WTC11 (cell line): Measurements from ENCODE around the gene CNOT10. TPM values are rescaled to one million over a fixed set of nuclear protein-coding genes. Genes with fewer than 3 reads are reported as not detected.

ENCODE experiments used
- ARID4B ChIP-seq: sonication (generic); formaldehyde crosslinking; IDR thresholded peaks from 2 replicates; pipeline ENCODE4 v1.8.0; 2023; ENCODE audit warnings: missing genetic modification reagents, mild to moderate bottlenecking, borderline replicate concordance
- ATF6 ChIP-seq: sonication (generic); formaldehyde crosslinking; IDR thresholded peaks from 2 replicates; pipeline ENCODE4 v1.8.1; 2023; ENCODE audit warnings: mild to moderate bottlenecking, missing genetic modification reagents
- CREM ChIP-seq: sonication (generic); formaldehyde crosslinking; IDR thresholded peaks from 2 replicates; pipeline ENCODE4 v1.8.1; 2022; ENCODE audit warnings: mild to moderate bottlenecking, missing genetic modification reagents, moderate library complexity
- CTCF ChIP-seq: fragments of 200-600 bp; IDR thresholded peaks from 2 replicates; pipeline ENCODE4 v1.8.0; 2022; ENCODE audit warnings: antibody characterized with exemption
- E2F4 ChIP-seq: sonication (generic); formaldehyde crosslinking; IDR thresholded peaks from 2 replicates; pipeline ENCODE4 v1.8.1; 2022; ENCODE audit warnings: low read depth, mild to moderate bottlenecking, moderate library complexity, missing genetic modification reagents, borderline replicate concordance
- E2F5 ChIP-seq: sonication (generic); formaldehyde crosslinking; IDR thresholded peaks from 2 replicates; pipeline ENCODE4 v1.8.1; 2022; ENCODE audit warnings: mild to moderate bottlenecking, moderate library complexity, missing genetic modification reagents
- ELF4 ChIP-seq: sonication (generic); formaldehyde crosslinking; IDR thresholded peaks from 2 replicates; pipeline ENCODE4 v1.8.1; 2022; ENCODE audit warnings: low read depth, mild to moderate bottlenecking, moderate library complexity, missing genetic modification reagents
- ESRRA ChIP-seq: sonication (generic); formaldehyde crosslinking; IDR thresholded peaks from 2 replicates; pipeline ENCODE4 v1.8.1; 2022; ENCODE audit warnings: mild to moderate bottlenecking, missing genetic modification reagents, borderline replicate concordance
- FOXJ3 ChIP-seq: sonication (generic); formaldehyde crosslinking; IDR thresholded peaks from 2 replicates; pipeline ENCODE4 v1.9.0; 2021; ENCODE audit warnings: missing genetic modification reagents, mild to moderate bottlenecking, borderline replicate concordance
- FOXP4 ChIP-seq: sonication (generic); formaldehyde crosslinking; IDR thresholded peaks from 2 replicates; pipeline ENCODE4 v1.8.0; 2022; ENCODE audit warnings: mild to moderate bottlenecking, missing genetic modification reagents
- GTF2I ChIP-seq: fragments of 250-450 bp; sonication (Bioruptor Pico); conservative IDR thresholded peaks from 2 replicates; pipeline ENCODE4 v1.4.0; 2021; ENCODE audit warnings: mild to moderate bottlenecking
- JUN ChIP-seq: sonication (generic); formaldehyde crosslinking; IDR thresholded peaks from 2 replicates; pipeline ENCODE4 v1.8.0; 2023; ENCODE audit warnings: mild to moderate bottlenecking, missing genetic modification reagents
- MLX ChIP-seq: sonication (generic); formaldehyde crosslinking; IDR thresholded peaks from 2 replicates; pipeline ENCODE4 v1.8.1; 2023; ENCODE audit warnings: mild to moderate bottlenecking, missing genetic modification reagents, moderate library complexity
- MXD4 ChIP-seq: fragments of 250-450 bp; sonication (Bioruptor Pico); IDR thresholded peaks from 2 replicates; pipeline ENCODE4 v1.8.0; 2021; ENCODE audit warnings: mild to moderate bottlenecking, moderate library complexity, borderline replicate concordance
- NR3C1 ChIP-seq: sonication (generic); formaldehyde crosslinking; conservative IDR thresholded peaks from 2 replicates; pipeline ENCODE4 v1.8.1; 2023; ENCODE audit warnings: low read depth, mild to moderate bottlenecking, missing genetic modification reagents
- OVOL2 ChIP-seq: fragments of 250-450 bp; sonication (Bioruptor Pico); IDR thresholded peaks from 2 replicates; pipeline ENCODE4 v1.9.0; 2021; ENCODE audit warnings: mild to moderate bottlenecking, borderline replicate concordance
- RELA ChIP-seq: sonication (generic); formaldehyde crosslinking; IDR thresholded peaks from 2 replicates; pipeline ENCODE4 v1.8.1; 2022; ENCODE audit warnings: missing genetic modification reagents, mild to moderate bottlenecking, borderline replicate concordance
- SP1 ChIP-seq: sonication (generic); formaldehyde crosslinking; conservative IDR thresholded peaks from 2 replicates; pipeline ENCODE4 v1.8.1; 2022; ENCODE audit warnings: missing genetic modification reagents
- TP53 ChIP-seq: sonication (generic); formaldehyde crosslinking; IDR thresholded peaks from 2 replicates; pipeline ENCODE4 v1.8.1; 2023; ENCODE audit warnings: mild to moderate bottlenecking, missing genetic modification reagents
- ZMAT4 ChIP-seq: fragments of 250-450 bp; sonication (Bioruptor Pico); IDR thresholded peaks from 2 replicates; pipeline ENCODE4 v1.9.0; 2021; ENCODE audit warnings: mild to moderate bottlenecking
- ZNF138 ChIP-seq: sonication (generic); formaldehyde crosslinking; conservative IDR thresholded peaks from 2 replicates; pipeline ENCODE4 v1.8.1; 2022; ENCODE audit warnings: mild to moderate bottlenecking, moderate library complexity, missing genetic modification reagents
- ZNF232 ChIP-seq: sonication (generic); formaldehyde crosslinking; IDR thresholded peaks from 2 replicates; pipeline ENCODE4 v1.8.0; 2022; ENCODE audit warnings: mild to moderate bottlenecking, missing genetic modification reagents
- ZNF416 ChIP-seq: fragments of 250-450 bp; sonication (Bioruptor Pico); IDR thresholded peaks from 2 replicates; pipeline ENCODE4 v1.9.0; 2021; ENCODE audit warnings: mild to moderate bottlenecking, inconsistent platforms
- ZNF423 ChIP-seq: fragments of 250-450 bp; sonication (Bioruptor Pico); IDR thresholded peaks from 2 replicates; pipeline ENCODE4 v2.1.2; 2022; ENCODE audit warnings: mild to moderate bottlenecking, moderate library complexity
- total RNA-seq: library from RNA; stranded (reverse); gene quantifications from 3 replicates; pipeline ENCODE4 v1.2.3, GENCODE V29; 2021

The CNOT10 gene
- total RNA-seq, 1 experiment from 2014 or later: 38.7 TPM

- TF ChIP-seq FOXJ3 (CRISPR knock-in tag) (no peak), E2F4 (CRISPR knock-in tag) (no peak), ELF4 (CRISPR knock-in tag) (0 out of 2 replicates have a peak, but pooled peaks have one; percentile 18), MXD4 (no peak), MLX (CRISPR knock-in tag) (no peak), ARID4B (peak; percentile 85), CREM (no peak), GTF2I (CRISPR knock-in tag) (no peak; the same call in 1 of the 2 replicates), ZMAT4 (no peak), CTCF (peak; percentile 65), ZNF423 (CRISPR knock-in tag) (no peak), RELA (CRISPR knock-in tag) (no peak), ZNF138 (CRISPR knock-in tag) (no peak), E2F5 (CRISPR knock-in tag) (peak; percentile 74; the same call in 1 of the 2 replicates), ESRRA (CRISPR knock-in tag) (0 out of 2 replicates have a peak, but pooled peaks have one; percentile 42), NR3C1 (no peak), ZNF416 (CRISPR knock-in tag) (peak; percentile 49; the same call in 1 of the 2 replicates), ZNF232 (CRISPR knock-in tag) (no peak), ATF6 (CRISPR knock-in tag) (no peak), JUN (CRISPR knock-in tag) (no peak), FOXP4 (CRISPR knock-in tag) (0 out of 2 replicates have a peak, but pooled peaks have one; percentile 61), OVOL2 (no peak), TP53 (no peak), SP1 (CRISPR knock-in tag) (peak; percentile 75)
Observed at GRCh38 chr3:32781211-32781968, 96.4 kb downstream of the CNOT10 start (continued).
